ENCODE data around the gene ING2.

Gene ING2

GRCh38 chr4:183485411-183486160 is 19.3 kb upstream of the ING2 start:
- Histone ChIP-seq H3K4me3 (ENCODE audit: low read depth, low read length) (no peak overlapping the region), H3K27ac (ENCODE audit: extremely low read depth, low read depth, low read length) (no peak overlapping the region), H3K9me3 (ENCODE audit: control insufficient read depth, insufficient read depth, low read depth, low read length) (no peaks in the 10 kb centered on the region), H3K36me3 (ENCODE audit: control insufficient read depth in 2 of 2, insufficient read depth in 1 of 2, low read length in 2 of 2) (no peaks in the 10 kb centered on the region), H3K4me1 (ENCODE audit: control insufficient read depth, insufficient read depth, low read length) (no peaks in the 10 kb centered on the region)
- ChIA-PET CTCF (interaction anchor here (0.6 kb wide), 1 partner anchor 89 kb away, joined by 4 read pairs; no protein-coding TSS in a partner anchor), POLR2A (no interaction called here)
- TF ChIP-seq ZNF140 (tag by site-specific recombination; IDR thresholded peaks at IDR 0.05) (no peak), ZFP37 (tag by site-specific recombination; IDR thresholded peaks at IDR 0.05) (no peak), ZNF302 (tag by site-specific recombination; IDR thresholded peaks at IDR 0.05; ENCODE audit: low read depth) (no peak), WT1 (tag by site-specific recombination; IDR thresholded peaks at IDR 0.05) (no peak), ZNF37A (tag by site-specific recombination; IDR thresholded peaks at IDR 0.05) (no peak), ZNF423 (tag by site-specific recombination; IDR thresholded peaks at IDR 0.05) (no peak), SALL2 (tag by site-specific recombination; IDR thresholded peaks at IDR 0.05; ENCODE audit: borderline replicate concordance) (no peak), ZBTB20 (tag by site-specific recombination; IDR thresholded peaks at IDR 0.05) (no peak), ZNF600 (tag by site-specific recombination; IDR thresholded peaks at IDR 0.05) (no peak)
- TF ChIP-seq, protein P1, sequence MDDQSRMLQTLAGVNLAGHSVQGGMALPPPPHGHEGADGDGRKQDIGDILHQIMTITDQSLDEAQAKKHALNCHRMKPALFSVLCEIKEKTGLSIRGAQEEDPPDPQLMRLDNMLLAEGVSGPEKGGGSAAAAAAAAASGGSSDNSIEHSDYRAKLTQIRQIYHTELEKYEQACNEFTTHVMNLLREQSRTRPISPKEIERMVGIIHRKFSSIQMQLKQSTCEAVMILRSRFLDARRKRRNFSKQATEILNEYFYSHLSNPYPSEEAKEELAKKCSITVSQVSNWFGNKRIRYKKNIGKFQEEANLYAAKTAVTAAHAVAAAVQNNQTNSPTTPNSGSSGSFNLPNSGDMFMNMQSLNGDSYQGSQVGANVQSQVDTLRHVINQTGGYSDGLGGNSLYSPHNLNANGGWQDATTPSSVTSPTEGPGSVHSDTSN (CRISPR knock-in tag; IDR thresholded peaks at IDR 0.05) = no peak

GRCh38 chr4:183492791-183493222 is 12.1 kb upstream of the ING2 start:
- ChIA-PET POLR2A (interaction anchor here (0.5 to 1.1 kb wide), 2 partner anchors 11 to 381 kb away, joined by 4 read pairs; no protein-coding TSS in a partner anchor), CTCF (interaction anchor here (0.6 kb wide), 1 partner anchor 115 kb away, joined by 3 read pairs; no protein-coding TSS in a partner anchor)
- H3K9me3 ChIP-seq (ENCODE audit: control insufficient read depth, insufficient read depth, low read depth, low read length) = no peaks in the 10 kb centered on the region
- H3K4me3 ChIP-seq (ENCODE audit: low read depth, low read length) = no peak overlapping the region
- H3K4me1 ChIP-seq (ENCODE audit: control insufficient read depth, insufficient read depth, low read length) = no peaks in the 10 kb centered on the region
- H3K36me3 ChIP-seq (ENCODE audit: control insufficient read depth in 2 of 2, insufficient read depth in 1 of 2, low read length in 2 of 2) = peaks cover 0 to 12% of the 10 kb centered on the region in 2 experiments; a peak in 1 of 3 replicates
- TF ChIP-seq ZNF776 (tag by site-specific recombination; IDR thresholded peaks at IDR 0.05; ENCODE audit: borderline replicate concordance) (no peak), ZNF132 (tag by site-specific recombination; IDR thresholded peaks at IDR 0.05; ENCODE audit: borderline replicate concordance) (no peak), BCL11B (tag by site-specific recombination; IDR thresholded peaks at IDR 0.05; ENCODE audit: low read depth) (no peak), ZNF549 (tag by site-specific recombination; IDR thresholded peaks at IDR 0.05) (no peak), GLI2 (tag by site-specific recombination; IDR thresholded peaks at IDR 0.05; ENCODE audit: borderline replicate concordance, low read depth) (no peak), GLI4 (tag by site-specific recombination; IDR thresholded peaks at IDR 0.05) (no peak), GFI1B (tag by site-specific recombination; IDR thresholded peaks at IDR 0.05) (no peak), KLF17 (tag by site-specific recombination; IDR thresholded peaks at IDR 0.05) (no peak), TCF7L2 (IDR thresholded peaks at IDR 0.05; ENCODE audit: borderline replicate concordance, low read depth, low read length) (no peak), ZNF292 (tag by site-specific recombination; IDR thresholded peaks at IDR 0.05; ENCODE audit: borderline replicate concordance, low read depth) (no peak), KLF16 (tag by site-specific recombination; IDR thresholded peaks at IDR 0.05) (no peak)
- TF ChIP-seq, protein P2, sequence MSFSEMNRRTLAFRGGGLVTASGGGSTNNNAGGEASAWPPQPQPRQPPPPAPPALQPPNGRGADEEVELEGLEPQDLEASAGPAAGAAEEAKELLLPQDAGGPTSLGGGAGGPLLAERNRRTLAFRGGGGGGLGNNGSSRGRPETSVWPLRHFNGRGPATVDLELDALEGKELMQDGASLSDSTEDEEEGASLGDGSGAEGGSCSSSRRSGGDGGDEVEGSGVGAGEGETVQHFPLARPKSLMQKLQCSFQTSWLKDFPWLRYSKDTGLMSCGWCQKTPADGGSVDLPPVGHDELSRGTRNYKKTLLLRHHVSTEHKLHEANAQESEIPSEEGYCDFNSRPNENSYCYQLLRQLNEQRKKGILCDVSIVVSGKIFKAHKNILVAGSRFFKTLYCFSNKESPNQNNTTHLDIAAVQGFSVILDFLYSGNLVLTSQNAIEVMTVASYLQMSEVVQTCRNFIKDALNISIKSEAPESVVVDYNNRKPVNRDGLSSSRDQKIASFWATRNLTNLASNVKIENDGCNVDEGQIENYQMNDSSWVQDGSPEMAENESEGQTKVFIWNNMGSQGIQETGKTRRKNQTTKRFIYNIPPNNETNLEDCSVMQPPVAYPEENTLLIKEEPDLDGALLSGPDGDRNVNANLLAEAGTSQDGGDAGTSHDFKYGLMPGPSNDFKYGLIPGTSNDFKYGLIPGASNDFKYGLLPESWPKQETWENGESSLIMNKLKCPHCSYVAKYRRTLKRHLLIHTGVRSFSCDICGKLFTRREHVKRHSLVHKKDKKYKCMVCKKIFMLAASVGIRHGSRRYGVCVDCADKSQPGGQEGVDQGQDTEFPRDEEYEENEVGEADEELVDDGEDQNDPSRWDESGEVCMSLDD (tag by site-specific recombination; IDR thresholded peaks at IDR 0.05) = no peak
- TF ChIP-seq, protein P3, sequence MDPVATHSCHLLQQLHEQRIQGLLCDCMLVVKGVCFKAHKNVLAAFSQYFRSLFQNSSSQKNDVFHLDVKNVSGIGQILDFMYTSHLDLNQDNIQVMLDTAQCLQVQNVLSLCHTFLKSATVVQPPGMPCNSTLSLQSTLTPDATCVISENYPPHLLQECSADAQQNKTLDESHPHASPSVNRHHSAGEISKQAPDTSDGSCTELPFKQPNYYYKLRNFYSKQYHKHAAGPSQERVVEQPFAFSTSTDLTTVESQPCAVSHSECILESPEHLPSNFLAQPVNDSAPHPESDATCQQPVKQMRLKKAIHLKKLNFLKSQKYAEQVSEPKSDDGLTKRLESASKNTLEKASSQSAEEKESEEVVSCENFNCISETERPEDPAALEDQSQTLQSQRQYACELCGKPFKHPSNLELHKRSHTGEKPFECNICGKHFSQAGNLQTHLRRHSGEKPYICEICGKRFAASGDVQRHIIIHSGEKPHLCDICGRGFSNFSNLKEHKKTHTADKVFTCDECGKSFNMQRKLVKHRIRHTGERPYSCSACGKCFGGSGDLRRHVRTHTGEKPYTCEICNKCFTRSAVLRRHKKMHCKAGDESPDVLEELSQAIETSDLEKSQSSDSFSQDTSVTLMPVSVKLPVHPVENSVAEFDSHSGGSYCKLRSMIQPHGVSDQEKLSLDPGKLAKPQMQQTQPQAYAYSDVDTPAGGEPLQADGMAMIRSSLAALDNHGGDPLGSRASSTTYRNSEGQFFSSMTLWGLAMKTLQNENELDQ (tag by site-specific recombination; IDR thresholded peaks at IDR 0.05; ENCODE audit: low read depth) = no peak
- H3K27ac ChIP-seq (ENCODE audit: extremely low read depth, low read depth, low read length) = no peak overlapping the region

Measured in HEK293 (cell line).